Prostate gland (tissue), 2 donors: Measurements from ENCODE around the gene MEGF9. TPM values are rescaled to one million over a fixed set of nuclear protein-coding genes. Genes with fewer than 3 reads are reported as not detected.

ENCODE experiments used
- DNase-seq: peaks from one replicate; pipeline ENCODE4 v3.0.0-alpha.2; 2019; ENCODE audit warnings: low spot score
- H3K27ac ChIP-seq, 2 donors: fragments of 200-600 bp; sonication (generic); 2 replicates each; pipeline ENCODE4 v1.5.1; 2017 to 2019
- H3K27me3 ChIP-seq: fragments of 200-600 bp; sonication (generic); replicated peaks from 2 replicates; pipeline ENCODE4 v1.5.1; 2019; ENCODE audit not compliant: insufficient read depth
- H3K36me3 ChIP-seq, 2 donors: fragments of 200-600 bp; sonication (generic); 1 replicate in 1 of 2; 2 replicates in 1 of 2; pipeline versions ENCODE4 v1.5.1 to v1.8.1; 2017 to 2019
- H3K4me1 ChIP-seq: fragments of 200-600 bp; sonication (generic); replicated peaks from 2 replicates; pipeline ENCODE4 v1.5.1; 2019
- H3K4me3 ChIP-seq, 2 donors: fragments of 200-600 bp; sonication (generic); 2 replicates each; pipeline ENCODE4 v1.5.1; 2017 to 2019
- H3K9me3 ChIP-seq: fragments of 200-600 bp; sonication (generic); 2 replicates; pipeline ENCODE4 v1.5.1; 2017
- POLR2A ChIP-seq: fragments of 450-650 bp; IDR thresholded peaks from one replicate; pipeline ENCODE4 v1.6.1; 2016; ENCODE audit warnings: antibody characterized with exemption, mild to moderate bottlenecking
- POLR2AphosphoS5 ChIP-seq: sonication (generic); formaldehyde crosslinking; IDR thresholded peaks from one replicate; pipeline ENCODE4 v1.6.1; 2017; ENCODE audit warnings: antibody characterized with exemption
- WGBS: methylation state at CpG from one replicate; pipeline ENCODE4 v1.1.5; 2018; 5-methylcytosine and 5-hydroxymethylcytosine counted together
- intact Hi-C: fragments of 100-400 bp; cut with DNase I; formaldehyde crosslinking; loops from one replicate; pipeline ENCODE4 v1.14.2; 2022
- total RNA-seq, 2 donors: library from RNA; depleted of rRNA; stranded (reverse); fragments of >200 nt; gene quantifications; one replicate each; pipeline ENCODE4 v1.1.0, GENCODE V29; 2016
- TF ChIP-seq, protein P1 (sequence below), 4 experiments: fragments of 200-600 bp in 2 of 4; fragments of 450-650 bp in 2 of 4; sonication (generic) in 2 of 4; IDR thresholded peaks; 1 replicate in 3 of 4; 2 replicates in 1 of 4; pipeline ENCODE4 v1.5.1; 2016 to 2019; ENCODE audit warnings: antibody characterized with exemption in 4 of 4, mild to moderate bottlenecking in 2 of 4, moderate library complexity in 2 of 4

Gene MEGF9
- total RNA-seq, 2 donors from 2014 or later, result 12.0 to 25.3 TPM

DNA sequence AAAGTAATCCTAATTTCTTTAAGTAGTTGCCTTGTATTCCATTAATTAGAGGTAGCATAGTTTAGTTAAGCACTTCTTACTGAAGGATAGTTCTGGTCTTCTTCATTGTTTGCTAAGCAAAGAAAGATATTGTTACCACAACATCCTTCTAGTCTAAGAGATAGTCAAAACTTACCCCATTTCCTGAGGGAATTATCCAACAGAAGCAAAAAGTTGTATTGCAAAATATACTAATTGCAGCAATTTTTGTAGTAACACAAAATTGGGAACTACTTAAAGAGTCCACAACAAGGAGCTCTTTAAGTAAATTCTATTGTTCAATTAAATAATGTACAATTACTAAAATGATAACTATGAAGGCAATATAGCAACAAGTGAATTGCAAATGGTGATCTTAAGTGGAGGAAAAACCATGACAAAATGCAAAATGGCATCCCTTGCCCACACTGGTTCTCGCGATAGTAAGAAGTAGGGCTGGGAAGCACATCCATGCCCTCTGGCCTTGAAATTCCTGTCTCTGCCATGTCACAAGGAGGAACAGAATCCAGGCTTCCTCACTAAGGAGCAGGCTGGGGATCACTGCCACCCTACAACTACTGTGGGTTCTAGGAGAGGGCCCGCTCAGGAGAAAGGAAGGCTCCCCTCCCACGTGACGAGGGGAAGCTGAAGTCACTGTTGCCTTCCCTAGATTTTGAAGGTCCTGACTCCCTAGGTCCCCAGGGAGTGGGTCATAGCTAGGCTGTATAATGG lies 23.3 kb upstream of the MEGF9 start:
- Histone ChIP-seq H3K9me3 (no peaks in the 10 kb centered on the region), H3K36me3 (no peaks in the 10 kb centered on the region), H3K4me1 (no peaks in the 10 kb centered on the region), H3K27me3 (no peaks in the 10 kb centered on the region), H3K4me3 (no peak overlapping the region), H3K27ac (no peak overlapping the region)
- no peak for TF ChIP-seq POLR2A
- TF ChIP-seq, protein P1, sequence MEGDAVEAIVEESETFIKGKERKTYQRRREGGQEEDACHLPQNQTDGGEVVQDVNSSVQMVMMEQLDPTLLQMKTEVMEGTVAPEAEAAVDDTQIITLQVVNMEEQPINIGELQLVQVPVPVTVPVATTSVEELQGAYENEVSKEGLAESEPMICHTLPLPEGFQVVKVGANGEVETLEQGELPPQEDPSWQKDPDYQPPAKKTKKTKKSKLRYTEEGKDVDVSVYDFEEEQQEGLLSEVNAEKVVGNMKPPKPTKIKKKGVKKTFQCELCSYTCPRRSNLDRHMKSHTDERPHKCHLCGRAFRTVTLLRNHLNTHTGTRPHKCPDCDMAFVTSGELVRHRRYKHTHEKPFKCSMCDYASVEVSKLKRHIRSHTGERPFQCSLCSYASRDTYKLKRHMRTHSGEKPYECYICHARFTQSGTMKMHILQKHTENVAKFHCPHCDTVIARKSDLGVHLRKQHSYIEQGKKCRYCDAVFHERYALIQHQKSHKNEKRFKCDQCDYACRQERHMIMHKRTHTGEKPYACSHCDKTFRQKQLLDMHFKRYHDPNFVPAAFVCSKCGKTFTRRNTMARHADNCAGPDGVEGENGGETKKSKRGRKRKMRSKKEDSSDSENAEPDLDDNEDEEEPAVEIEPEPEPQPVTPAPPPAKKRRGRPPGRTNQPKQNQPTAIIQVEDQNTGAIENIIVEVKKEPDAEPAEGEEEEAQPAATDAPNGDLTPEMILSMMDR (IDR thresholded peaks at IDR 0.05), result no peak
- intact Hi-C loops, result no loop called here
- DNase-seq, result no peak
- 93% methylated on average over 5 of the region's 5 CpGs for WGBS

DNA sequence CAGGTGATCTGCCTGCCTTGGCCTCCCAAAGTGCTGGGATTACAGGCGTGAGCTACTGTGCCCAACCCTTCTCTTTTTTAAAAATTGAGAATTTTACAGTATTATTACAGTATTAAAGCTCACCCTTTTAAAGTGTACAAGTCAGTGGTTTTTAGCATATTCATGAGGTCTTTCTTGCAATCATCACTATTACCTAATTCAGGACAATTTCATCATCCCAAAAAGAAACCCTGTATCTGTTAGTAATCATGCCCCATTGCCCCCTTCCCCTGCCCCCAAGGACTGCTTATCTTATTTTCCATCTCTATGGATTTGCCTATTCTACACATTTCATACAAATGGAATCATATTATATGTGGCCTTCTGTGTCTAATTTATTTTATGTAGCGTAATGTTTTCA lies 22.6 kb upstream of the MEGF9 start:
- intact Hi-C loops, result no loop called here
- H3K27me3 ChIP-seq, result no peaks in the 10 kb centered on the region
- DNase-seq, result no peak
- H3K4me3 ChIP-seq, result no peak overlapping the region
- no peaks in the 10 kb centered on the region for H3K4me1 ChIP-seq
- TF ChIP-seq POLR2AphosphoS5 (no peak), POLR2A (no peak)
- TF ChIP-seq, protein P1 (IDR thresholded peaks at IDR 0.05), result no peak
- H3K9me3 ChIP-seq, result no peaks in the 10 kb centered on the region
- H3K27ac ChIP-seq, result no peak overlapping the region
- WGBS, result 90% methylated on average over 2 of the region's 2 CpGs
- no peaks in the 10 kb centered on the region for H3K36me3 ChIP-seq

DNA sequence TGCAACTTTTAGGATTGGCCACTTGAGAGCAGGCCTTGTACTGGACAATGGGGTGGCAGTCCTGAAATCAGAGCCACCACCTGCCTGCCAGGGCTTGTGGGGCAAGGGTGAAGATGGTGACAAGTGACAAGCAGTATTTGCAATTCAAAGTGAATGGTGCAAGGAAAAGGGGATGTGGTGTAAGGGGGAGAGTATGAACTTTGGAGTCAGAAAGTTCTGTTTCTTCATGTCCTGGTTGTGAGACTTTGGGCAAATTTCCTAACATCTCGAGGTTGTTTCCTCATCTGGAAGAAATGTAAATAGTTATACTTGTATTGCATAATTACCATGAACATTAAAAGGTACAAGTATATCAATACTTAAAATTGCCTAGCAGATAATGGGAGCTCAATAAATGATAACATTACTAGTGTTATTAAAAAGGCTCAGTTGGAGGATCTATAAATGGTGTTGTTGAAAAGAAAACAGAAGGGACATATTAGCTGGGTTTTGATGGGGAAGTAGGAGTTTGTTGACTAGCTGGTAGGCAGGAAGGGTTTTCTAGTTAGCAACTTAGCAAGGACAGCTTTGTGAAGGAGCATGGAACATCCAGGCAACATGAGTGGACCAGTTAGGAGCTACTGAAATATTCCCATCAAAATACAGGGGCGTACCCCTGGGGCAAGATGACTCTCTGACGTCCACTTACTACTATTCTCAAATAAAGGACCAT lies 21.3 kb upstream of the MEGF9 start:
- TF ChIP-seq POLR2A (no peak), POLR2AphosphoS5 (no peak)
- TF ChIP-seq, protein P1 (IDR thresholded peaks at IDR 0.05), result no peak
- no peak for DNase-seq
- Histone ChIP-seq H3K4me3 (no peak overlapping the region), H3K27ac (no peak overlapping the region), H3K36me3 (no peaks in the 10 kb centered on the region), H3K9me3 (no peaks in the 10 kb centered on the region), H3K4me1 (no peaks in the 10 kb centered on the region), H3K27me3 (no peaks in the 10 kb centered on the region)
- intact Hi-C loops, result no loop called here
- 58% methylated on average over 3 of the region's 3 CpGs for WGBS

DNA sequence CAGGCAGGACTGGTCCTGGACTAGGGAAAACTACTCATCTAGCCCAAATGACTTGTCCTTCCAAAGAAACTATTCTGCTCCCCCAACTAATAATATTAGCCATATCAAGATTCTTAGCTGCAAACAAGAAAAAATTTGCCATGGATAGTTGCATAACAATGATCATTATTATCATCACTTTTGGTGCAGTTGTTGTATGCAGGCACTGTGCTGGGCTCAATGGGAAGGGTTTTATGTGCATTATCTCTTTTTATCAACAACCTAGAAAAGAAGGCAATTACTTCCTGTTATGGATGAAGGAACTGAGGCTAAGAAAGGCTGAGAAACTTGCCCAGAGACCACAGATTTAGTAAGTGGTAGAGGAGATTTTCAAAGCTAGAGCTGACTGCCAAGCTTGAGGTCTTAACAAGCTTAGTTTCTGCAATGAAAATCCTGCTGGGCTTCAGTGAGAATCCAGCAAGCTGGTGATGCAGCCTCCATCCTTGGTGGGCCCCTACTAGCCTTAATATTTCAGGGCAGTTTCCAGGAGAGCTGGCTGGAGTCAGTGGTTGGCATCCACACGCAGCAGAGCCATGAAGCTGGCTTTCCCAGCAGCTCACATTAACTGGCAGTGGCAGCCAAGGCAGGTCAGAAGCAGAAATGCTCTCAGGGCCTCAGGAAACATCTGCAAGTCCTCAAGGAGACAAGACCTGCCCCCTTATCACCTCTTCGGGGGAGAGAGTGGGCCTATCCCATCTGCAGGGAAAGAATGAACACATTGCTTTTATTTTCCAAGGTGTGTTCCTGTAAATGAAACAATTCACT lies 20.5 kb upstream of the MEGF9 start:
- H3K4me3 ChIP-seq, result no peak overlapping the region
- no peak overlapping the region for H3K27ac ChIP-seq
- H3K4me1 ChIP-seq, result no peaks in the 10 kb centered on the region
- no peak for DNase-seq
- intact Hi-C loops, result no loop called here
- TF ChIP-seq, protein P1 (IDR thresholded peaks at IDR 0.05), result no peak
- no peak for TF ChIP-seq POLR2AphosphoS5
- TF ChIP-seq POLR2A, result no peak
- H3K9me3 ChIP-seq, result no peaks in the 10 kb centered on the region
- no peaks in the 10 kb centered on the region for H3K27me3 ChIP-seq
- WGBS, result 41% methylated on average over 2 of the region's 2 CpGs
- H3K36me3 ChIP-seq, result no peaks in the 10 kb centered on the region
